ENCODE measurements around the gene ANXA2. TPM values are rescaled to one million over a fixed set of nuclear protein-coding genes. Genes with fewer than 3 reads are reported as not detected.

Gene ANXA2
- total RNA-seq, 1 donor from 2014 or later: 925 TPM

- H3K4me3 Mint-ChIP-seq (ENCODE audit: unreplicated experiment): no peak overlapping the region
- no peak for TF ChIP-seq CTCF (IDR thresholded peaks at IDR 0.05; ENCODE audit: partially characterized antibody, unreplicated experiment)
These were observed 72.9 kb downstream of the ANXA2 start for GRCh38 chr15:60324706-60325438.

GRCh38 chr15:60323322-60323721, 74.5 kb downstream of the ANXA2 start:
- DNase-seq: no peak
- H3K36me3 Mint-ChIP-seq (ENCODE audit: unreplicated experiment): no peaks in the 10 kb centered on the region
- no peaks in the 10 kb centered on the region for H3K27me3 Mint-ChIP-seq (ENCODE audit: unreplicated experiment)
- no peak for TF ChIP-seq CTCF (IDR thresholded peaks at IDR 0.05; ENCODE audit: partially characterized antibody, unreplicated experiment)
- no peak overlapping the region for H3K27ac Mint-ChIP-seq (ENCODE audit: unreplicated experiment)
- no peak overlapping the region for H3K4me3 Mint-ChIP-seq (ENCODE audit: unreplicated experiment)
- H3K9me3 Mint-ChIP-seq (ENCODE audit: unreplicated experiment): no peaks in the 10 kb centered on the region
- peaks cover 15% of the 10 kb centered on the region for H3K4me1 Mint-ChIP-seq (ENCODE audit: low read depth, unreplicated experiment)

More at GRCh38 chr15:60324706-60325438, 72.9 kb downstream of the ANXA2 start:
- Mint-ChIP-seq H3K9me3 (ENCODE audit: unreplicated experiment) (no peaks in the 10 kb centered on the region), H3K4me1 (ENCODE audit: low read depth, unreplicated experiment) (peaks cover 14% of the 10 kb centered on the region), H3K36me3 (ENCODE audit: unreplicated experiment) (no peaks in the 10 kb centered on the region), H3K27ac (ENCODE audit: unreplicated experiment) (no peak overlapping the region), H3K27me3 (ENCODE audit: unreplicated experiment) (no peaks in the 10 kb centered on the region)
- DNase-seq: no peak

- no peaks in the 10 kb centered on the region for H3K9me3 Mint-ChIP-seq (ENCODE audit: unreplicated experiment)
- no peak overlapping the region for H3K27ac Mint-ChIP-seq (ENCODE audit: unreplicated experiment)
- H3K36me3 Mint-ChIP-seq (ENCODE audit: unreplicated experiment): no peaks in the 10 kb centered on the region
- no peak for DNase-seq
- H3K4me3 Mint-ChIP-seq (ENCODE audit: unreplicated experiment): no peak overlapping the region
- no peak for TF ChIP-seq CTCF (IDR thresholded peaks at IDR 0.05; ENCODE audit: partially characterized antibody, unreplicated experiment)
- peaks cover 24% of the 10 kb centered on the region for H3K4me1 Mint-ChIP-seq (ENCODE audit: low read depth, unreplicated experiment)
- no peaks in the 10 kb centered on the region for H3K27me3 Mint-ChIP-seq (ENCODE audit: unreplicated experiment)
These were observed 77.4 kb downstream of the ANXA2 start for GRCh38 chr15:60320365-60320764.

GRCh38 chr15:60318216-60318867, 79.4 kb downstream of the ANXA2 start:
- H3K27ac Mint-ChIP-seq (ENCODE audit: unreplicated experiment): no peak overlapping the region
- TF ChIP-seq CTCF (IDR thresholded peaks at IDR 0.05; ENCODE audit: partially characterized antibody, unreplicated experiment): no peak
- H3K9me3 Mint-ChIP-seq (ENCODE audit: unreplicated experiment): no peaks in the 10 kb centered on the region
- peaks cover 24% of the 10 kb centered on the region for H3K4me1 Mint-ChIP-seq (ENCODE audit: low read depth, unreplicated experiment)
- H3K4me3 Mint-ChIP-seq (ENCODE audit: unreplicated experiment): no peak overlapping the region
- H3K36me3 Mint-ChIP-seq (ENCODE audit: unreplicated experiment): no peaks in the 10 kb centered on the region
- DNase-seq: no peak
- peaks cover 6% of the 10 kb centered on the region for H3K27me3 Mint-ChIP-seq (ENCODE audit: unreplicated experiment)

GRCh38 chr15:60316961-60317360, 80.8 kb downstream of the ANXA2 start:
- Mint-ChIP-seq H3K27me3 (ENCODE audit: unreplicated experiment) (peaks cover 6% of the 10 kb centered on the region), H3K27ac (ENCODE audit: unreplicated experiment) (no peak overlapping the region), H3K4me1 (ENCODE audit: low read depth, unreplicated experiment) (peaks cover 23% of the 10 kb centered on the region), H3K36me3 (ENCODE audit: unreplicated experiment) (no peaks in the 10 kb centered on the region), H3K4me3 (ENCODE audit: unreplicated experiment) (no peak overlapping the region), H3K9me3 (ENCODE audit: unreplicated experiment) (no peaks in the 10 kb centered on the region)
- no peak for DNase-seq
- TF ChIP-seq CTCF (IDR thresholded peaks at IDR 0.05; ENCODE audit: partially characterized antibody, unreplicated experiment): no peak
